Aorta (tissue), 5 donors: Measurements from ENCODE around the gene KNTC1. TPM values are rescaled to one million over a fixed set of nuclear protein-coding genes. Genes with fewer than 3 reads are reported as not detected.
"Not testable (repeated sequence)": the region's sequence is repeated elsewhere in the genome, so short reads cannot be mapped to it uniquely, and the experiment has no call there.

Experiments
- ATAC-seq: fragments of 200-7000 bp; cut with Tn5 transposase; one replicate; pipeline ENCODE4 v1.9.1; 2022; ENCODE audit warnings: moderate library complexity; ENCODE audit not compliant: low FRiP score
- DNase-seq, 2 donors: peaks; one replicate each; pipeline ENCODE4 v3.0.0-alpha.2; 2020
- H3K27ac ChIP-seq, 2 donors: one replicate each; pipeline ENCODE4 v1.5.1; 2013; ENCODE audit warnings: low read length in 2 of 2, mild to moderate bottlenecking in 2 of 2, moderate library complexity in 2 of 2, control low read depth in 1 of 2, inconsistent platforms in 1 of 2, low read depth in 1 of 2
- H3K27me3 ChIP-seq, 2 donors: one replicate each; pipeline ENCODE4 v1.6.1; 2013; ENCODE audit warnings: control low read depth in 1 of 2, low read length in 1 of 2, mild to moderate bottlenecking in 1 of 2, moderate library complexity in 1 of 2; ENCODE audit not compliant: insufficient read depth in 2 of 2, control insufficient read depth in 1 of 2
- H3K36me3 ChIP-seq, 2 donors: one replicate each; pipeline ENCODE4 v1.6.1; 2013; ENCODE audit warnings: control low read depth in 1 of 2, low read length in 1 of 2, mild to moderate bottlenecking in 1 of 2; ENCODE audit not compliant: insufficient read depth in 2 of 2, control insufficient read depth in 1 of 2
- H3K4me1 ChIP-seq, 2 donors: one replicate each; pipeline ENCODE4 v1.6.1; 2013; ENCODE audit warnings: low read length in 2 of 2, control low read depth in 1 of 2, mild to moderate bottlenecking in 1 of 2, moderate library complexity in 1 of 2; ENCODE audit not compliant: insufficient read depth in 2 of 2, control insufficient read depth in 1 of 2
- H3K4me3 ChIP-seq, 2 donors: one replicate each; pipeline ENCODE4 v1.5.1; 2013; ENCODE audit warnings: low read length in 2 of 2, control low read depth in 1 of 2, mild to moderate bottlenecking in 1 of 2
- H3K9me3 ChIP-seq: one replicate; pipeline ENCODE4 v1.6.1; 2013; ENCODE audit warnings: mild to moderate bottlenecking, low read length; ENCODE audit not compliant: control insufficient read depth
- WGBS, 2 donors: extraction: QIAGEN DNeasy Blood & Tissue Kit; methylation state at CpG; one replicate each; pipeline ENCODE4 v1.1.7; 2013; 5-methylcytosine and 5-hydroxymethylcytosine counted together
- intact Hi-C, 2 donors: fragments of 100-400 bp; cut with DNase I; formaldehyde crosslinking; loops; one replicate each; pipeline versions ENCODE4 v1.14.2 to v1.15.0; 2022
- polyA plus RNA-seq, 2 donors: library from polyadenylated mRNA; stranded (reverse); fragments of 200-250 nt; gene quantifications; one replicate each; pipeline ENCODE4 v1.2.3, GENCODE V29; 2013
- total RNA-seq, 2 donors: library from RNA; stranded (reverse); fragmentation: NEBNext Ultra II Directional; extraction: Animal tissue kit (Norgen Biotek cat#: 25700); gene quantifications; one replicate each; pipeline ENCODE4 v1.2.1, GENCODE V29; 2021
- donor health status: healthy with polysubstance abuse.
- donor health status: Bipolar disorder and iron deficiency.
- donor health status: DM: no; HTN: no; CAD: no.
- donor health status: DM: no; HTN: no; CAD: no.
- donor health status: DM: yes; HTN: yes; CAD: no.

KNTC1 gene
- total and polyA plus RNA-seq, 4 donors, result 6.8 to 18.4 (median 10.3) TPM

DNA sequence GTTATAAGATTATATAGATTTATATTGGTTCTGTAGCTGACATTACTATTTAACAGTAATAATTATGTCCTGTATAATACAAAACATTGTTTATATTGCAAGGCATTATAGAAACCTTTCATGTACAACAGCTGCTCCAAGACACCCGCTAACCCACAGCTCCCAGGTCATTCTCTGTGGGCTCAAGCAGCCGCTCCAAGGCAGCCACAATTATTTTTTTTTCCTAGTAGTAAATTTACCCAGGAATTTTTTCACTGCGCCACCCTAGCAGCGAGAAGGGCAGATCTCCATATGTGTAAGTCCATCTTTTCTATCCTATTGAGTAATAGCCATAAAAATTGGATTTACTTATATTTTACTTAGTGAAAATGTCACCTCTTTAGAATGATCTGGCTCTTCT lies 36.3 kb downstream of the KNTC1 start:
- intact Hi-C loops, result no loop called here
- Histone ChIP-seq H3K9me3 (no peaks in the 10 kb centered on the region), H3K4me1 (no peaks in the 10 kb centered on the region), H3K4me3 (no peak overlapping the region), H3K27me3 (no peaks in the 10 kb centered on the region), H3K36me3 (no peaks in the 10 kb centered on the region), H3K27ac (no peak overlapping the region)
- no peak for ATAC-seq
- DNase-seq, result no peak
- WGBS, 2 donors, result 95 to 98% methylated on average over 4 of the region's 4 CpGs

GRCh38 chr12:122566816-122567215 lies 39.8 kb downstream of the KNTC1 start:
- DNase-seq, H3K27me3 ChIP-seq, H3K36me3 ChIP-seq, H3K4me1 ChIP-seq, H3K4me3 ChIP-seq, ATAC-seq, H3K9me3 ChIP-seq, intact Hi-C loops, H3K27ac ChIP-seq: not testable (repeated sequence)
- 97% methylated on average over 5 of the region's 5 CpGs for WGBS, 2 donors

GRCh38 chr12:122569288-122569687 lies 42.2 kb downstream of the KNTC1 start:
- intact Hi-C loops, result no loop called here
- Histone ChIP-seq H3K4me3 (no peak overlapping the region), H3K9me3 (no peaks in the 10 kb centered on the region), H3K27me3 (no peaks in the 10 kb centered on the region), H3K4me1 (no peaks in the 10 kb centered on the region), H3K27ac (no peak overlapping the region), H3K36me3 (no peaks in the 10 kb centered on the region)
- DNase-seq, result no peak
- WGBS, 2 donors, result 96 to 97% methylated on average over 5 of the region's 5 CpGs
- no peak for ATAC-seq

DNA sequence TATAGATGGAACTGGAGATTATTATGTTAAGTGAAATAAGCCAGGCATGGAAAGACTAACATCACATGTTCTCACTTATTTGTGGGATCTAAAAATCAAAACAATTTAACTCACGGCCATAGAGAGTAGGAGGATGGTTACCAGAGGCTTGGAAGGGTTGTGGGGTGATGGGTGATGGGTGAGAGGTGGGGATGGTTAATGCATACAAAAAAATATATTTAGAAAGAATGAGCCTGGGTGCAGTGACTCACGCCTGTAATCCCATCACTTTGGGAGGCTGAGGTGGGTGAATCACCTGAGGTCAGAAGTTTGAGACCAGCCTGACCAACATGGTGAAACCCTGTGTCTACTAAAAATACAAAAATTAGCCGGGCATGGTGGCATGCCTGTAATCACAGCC lies 43.0 kb downstream of the KNTC1 start:
- intact Hi-C loops, result not testable (repeated sequence)

GRCh38 chr12:122571821-122572220 lies 44.8 kb downstream of the KNTC1 start:
- intact Hi-C loops, result no loop called here
- Histone ChIP-seq H3K27ac (no peak overlapping the region), H3K4me3 (no peak overlapping the region), H3K4me1 (no peaks in the 10 kb centered on the region), H3K27me3 (no peaks in the 10 kb centered on the region), H3K9me3 (no peaks in the 10 kb centered on the region), H3K36me3 (peaks cover 0 to 2% of the 10 kb centered on the region in 2 donors)
- DNase-seq, result no peak
- ATAC-seq, result no peak
- WGBS, 2 donors, result 90 to 92% methylated on average over 6 of the region's 6 CpGs

More for the DNA sequence above, 43.0 kb downstream of the KNTC1 start:
- not testable (repeated sequence) for H3K9me3 ChIP-seq, DNase-seq, H3K4me3 ChIP-seq, H3K4me1 ChIP-seq, ATAC-seq, H3K27me3 ChIP-seq, H3K27ac ChIP-seq, H3K36me3 ChIP-seq
- WGBS, 2 donors, result 90 to 92% methylated on average over 3 of the region's 3 CpGs

- H3K4me3 ChIP-seq, ATAC-seq, H3K27me3 ChIP-seq, intact Hi-C loops, H3K36me3 ChIP-seq, DNase-seq, H3K4me1 ChIP-seq, H3K9me3 ChIP-seq, H3K27ac ChIP-seq: not testable (repeated sequence)
- 94 to 98% methylated on average over 2 of the region's 2 CpGs for WGBS, 2 donors
Measured at GRCh38 chr12:122583294-122583693, 56.2 kb downstream of the KNTC1 start.

DNA sequence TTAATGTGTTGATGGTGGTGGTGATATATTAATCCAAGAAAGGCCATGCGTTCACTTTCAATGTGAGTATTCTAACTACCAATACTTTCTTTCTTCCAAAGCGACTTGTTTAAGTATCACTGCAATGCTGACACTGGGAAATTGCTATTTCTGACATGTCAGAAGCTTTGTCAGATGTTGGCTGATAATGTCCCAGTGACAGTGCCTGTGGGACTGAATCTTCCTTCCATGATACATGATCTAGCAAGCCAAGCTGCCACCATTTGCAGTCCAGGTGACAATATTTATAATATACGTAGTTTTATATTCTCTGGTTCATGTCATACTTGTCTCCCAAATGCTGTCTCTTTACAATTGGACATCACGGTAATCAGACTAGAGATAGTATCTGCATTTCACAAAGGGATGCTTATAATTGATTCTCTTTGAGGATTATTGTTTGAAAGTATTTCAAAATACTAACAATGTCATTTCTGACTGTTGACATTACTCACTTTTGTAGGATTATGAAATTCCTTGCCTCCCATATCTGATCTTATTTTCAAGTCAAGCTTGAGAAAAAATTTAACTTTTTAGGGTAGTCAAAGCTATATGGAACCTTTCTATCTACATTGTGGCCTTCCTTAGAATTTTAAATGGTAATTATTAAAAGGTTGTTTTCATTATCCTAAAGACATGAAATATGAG lies 57.3 kb downstream of the KNTC1 start:
- 97% methylated on average over 4 of the region's 4 CpGs for WGBS, 2 donors
- Histone ChIP-seq H3K4me3 (no peak overlapping the region), H3K36me3 (peaks cover 0 to 4% of the 10 kb centered on the region in 2 donors), H3K27me3 (no peaks in the 10 kb centered on the region), H3K4me1 (no peaks in the 10 kb centered on the region), H3K27ac (no peak overlapping the region), H3K9me3 (no peaks in the 10 kb centered on the region)
- no peak for ATAC-seq
- intact Hi-C loops, result no loop called here
- no peak for DNase-seq

GRCh38 chr12:122590990-122591389 lies 63.9 kb downstream of the KNTC1 start:
- Histone ChIP-seq H3K4me1 (no peaks in the 10 kb centered on the region), H3K27ac (no peak overlapping the region), H3K9me3 (no peaks in the 10 kb centered on the region), H3K4me3 (no peak overlapping the region), H3K36me3 (no peaks in the 10 kb centered on the region), H3K27me3 (no peaks in the 10 kb centered on the region)
- no peak for ATAC-seq
- intact Hi-C loops, result no loop called here
- no peak for DNase-seq
- 96 to 97% methylated on average over 7 of the region's 7 CpGs for WGBS, 2 donors

DNA sequence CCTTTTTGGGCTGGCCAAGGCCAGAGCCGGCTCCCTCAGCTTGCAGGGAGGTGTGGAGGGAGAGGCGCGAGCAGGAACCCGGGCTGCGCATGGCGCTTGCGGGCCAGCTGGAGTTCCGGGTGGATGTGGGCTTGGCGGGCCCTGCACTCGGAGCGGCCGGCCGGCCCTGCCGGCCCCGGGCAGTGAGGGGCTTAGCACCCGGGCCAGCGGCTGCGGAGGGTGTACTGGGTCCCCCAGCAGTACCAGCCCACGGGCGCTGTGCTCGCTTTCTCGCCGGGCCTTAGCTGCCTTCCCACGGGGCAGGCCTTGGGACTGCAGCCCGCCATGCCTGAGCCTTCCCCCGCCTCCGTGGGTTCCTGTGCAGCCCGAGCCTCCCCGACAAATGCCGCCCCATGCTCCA lies 64.9 kb downstream of the KNTC1 start:
- H3K4me1 ChIP-seq, result not testable (repeated sequence)

More for the DNA sequence above, 64.9 kb downstream of the KNTC1 start:
- H3K9me3 ChIP-seq, H3K27ac ChIP-seq, H3K4me3 ChIP-seq, intact Hi-C loops, H3K27me3 ChIP-seq, H3K36me3 ChIP-seq, DNase-seq, ATAC-seq: not testable (repeated sequence)
- WGBS, 2 donors, result 98 to 99% methylated on average over 11 to 30 of the region's 30 CpGs
